B cell (primary cell): ENCODE measurements around the gene CACNA2D4.

ENCODE experiments used
- CTCF ChIP-seq: fragments of 200-600 bp; IDR thresholded peaks from one replicate; pipeline ENCODE4 v1.8.0; 2022; ENCODE audit warnings: antibody characterized with exemption, mild to moderate bottlenecking
- EZH2 ChIP-seq: IDR thresholded peaks from 2 replicates; pipeline ENCODE4 v1.6.1; 2012; ENCODE audit warnings: borderline replicate concordance, low read depth, mild to moderate bottlenecking, moderate library complexity, low read length; ENCODE audit not compliant: insufficient read depth, poor library complexity, severe bottlenecking

- TF ChIP-seq CTCF (no peak), EZH2 (no peak)
Measured at GRCh38 chr12:1853716-1854115, 64.7 kb downstream of the CACNA2D4 start.
